Ovary (tissue), 3 donors: Measurements from ENCODE around the gene SOCS4.

ENCODE experiments used
- CTCF ChIP-seq, 3 donors: fragments of 450-650 bp in 2 of 3; fragments of 200-600 bp in 1 of 3; IDR thresholded peaks; one replicate each; pipeline versions ENCODE4 v1.5.1 to v1.8.0; 2016 to 2022; ENCODE audit warnings: antibody characterized with exemption in 3 of 3, mild to moderate bottlenecking in 1 of 3
- EP300 ChIP-seq: sonication (generic); formaldehyde crosslinking; IDR thresholded peaks from one replicate; pipeline ENCODE4 v1.6.1; 2017; ENCODE audit warnings: antibody characterized with exemption
- POLR2A ChIP-seq: fragments of 450-650 bp; IDR thresholded peaks from one replicate; pipeline ENCODE4 v1.6.1; 2017; ENCODE audit warnings: antibody characterized with exemption, mild to moderate bottlenecking, moderate library complexity
- donor health status: DM: no; HTN: no; CAD: no.

GRCh38 chr14:55026793-55027561, at the start of gene SOCS4, which contains the start of gene WDHD1:
- peak in 2 of 3 donors; percentile 14 to 31 for TF ChIP-seq CTCF (IDR thresholded peaks at IDR 0.05)
- TF ChIP-seq POLR2A = peak; percentile 74
- TF ChIP-seq EP300 = no peak
